Parathyroid adenoma (tissue), 2 donors: ENCODE data around the gene INTS7.

Experiments used
- H2AFZ ChIP-seq: fragments of 300-600 bp; sonication (generic); one replicate; pipeline ENCODE4 v1.7.0; 2017; ENCODE audit warnings: antibody characterized with exemption, mild to moderate bottlenecking
- H3K27ac ChIP-seq: fragments of 300-600 bp; sonication (generic); one replicate; pipeline ENCODE4 v1.7.0; 2017
- H3K27me3 ChIP-seq: fragments of 300-600 bp; sonication (generic); one replicate; pipeline ENCODE4 v1.7.0; 2017; ENCODE audit warnings: low read length; ENCODE audit not compliant: control insufficient read depth, insufficient read depth
- H3K36me3 ChIP-seq: fragments of 300-600 bp; sonication (generic); one replicate; pipeline ENCODE4 v1.7.0; 2017; ENCODE audit warnings: low read length; ENCODE audit not compliant: control insufficient read depth, insufficient read depth
- H3K4me1 ChIP-seq: fragments of 300-600 bp; sonication (generic); one replicate; pipeline ENCODE4 v1.7.0; 2017; ENCODE audit warnings: control low read depth
- H3K4me2 ChIP-seq: fragments of 300-600 bp; sonication (generic); one replicate; pipeline ENCODE4 v1.7.0; 2017; ENCODE audit warnings: low read length
- H3K4me3 ChIP-seq: fragments of 300-600 bp; sonication (generic); one replicate; pipeline ENCODE4 v1.7.0; 2017; ENCODE audit warnings: low read depth, low read length
- H3K79me2 ChIP-seq: fragments of 300-600 bp; sonication (generic); one replicate; pipeline ENCODE4 v1.7.0; 2017; ENCODE audit warnings: control low read depth
- H3K9ac ChIP-seq: fragments of 300-600 bp; sonication (generic); one replicate; pipeline ENCODE4 v1.7.0; 2017; ENCODE audit warnings: mild to moderate bottlenecking
- H3K9me3 ChIP-seq: fragments of 300-600 bp; sonication (generic); one replicate; pipeline ENCODE4 v1.7.0; 2017; ENCODE audit warnings: low read length; ENCODE audit not compliant: control insufficient read depth
- CTCF ChIP-seq: fragments of 300-600 bp; sonication (generic); IDR thresholded peaks from one replicate; pipeline ENCODE4 v1.7.0; 2017; ENCODE audit warnings: antibody characterized with exemption, mild to moderate bottlenecking
- donor health status: primary hyperparathyroidism.

INTS7 gene

DNA sequence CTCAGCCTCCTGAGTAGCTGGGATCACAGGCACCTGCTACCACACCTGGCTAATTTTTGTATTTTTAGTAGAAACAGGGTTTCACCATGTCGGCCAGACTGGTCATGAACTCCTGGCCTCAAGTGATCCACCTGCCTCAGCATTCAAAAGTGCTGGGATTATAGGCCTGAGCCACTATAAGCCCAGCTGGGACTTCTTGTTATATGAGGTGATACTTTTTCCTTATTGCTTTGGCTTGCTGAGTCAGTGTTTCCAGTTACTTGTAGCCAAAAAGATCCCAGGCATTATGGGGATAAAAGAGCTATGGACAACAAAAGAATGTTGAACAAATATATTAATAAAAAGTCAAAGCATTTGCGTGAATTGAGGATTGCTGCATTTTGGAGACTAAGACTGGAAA lies 134.9 kb downstream of the INTS7 start:
- Histone ChIP-seq H3K79me2 (no peaks in the 10 kb centered on the region), H3K27me3 (no peaks in the 10 kb centered on the region), H3K4me1 (no peaks in the 10 kb centered on the region), H3K9me3 (no peaks in the 10 kb centered on the region), H3K4me3 (no peak overlapping the region), H2AFZ (no peak overlapping the region), H3K27ac (no peak overlapping the region), H3K9ac (no peak overlapping the region), H3K36me3 (no peaks in the 10 kb centered on the region), H3K4me2 (no peak overlapping the region)
- no peak for TF ChIP-seq CTCF

GRCh38 chr1:211896958-211897357 lies 138.4 kb downstream of the INTS7 start:
- Histone ChIP-seq H3K9ac (no peak overlapping the region), H3K4me2 (no peak overlapping the region)
- no peak for TF ChIP-seq CTCF

GRCh38 chr1:211895126-211895759 lies 140.1 kb downstream of the INTS7 start:
- Histone ChIP-seq H3K79me2 (no peaks in the 10 kb centered on the region), H3K36me3 (no peaks in the 10 kb centered on the region), H3K4me2 (no peak overlapping the region), H3K4me3 (no peak overlapping the region), H3K27ac (no peak overlapping the region), H3K4me1 (no peaks in the 10 kb centered on the region), H2AFZ (no peak overlapping the region), H3K9me3 (no peaks in the 10 kb centered on the region), H3K27me3 (no peaks in the 10 kb centered on the region), H3K9ac (no peak overlapping the region)
- no peak for TF ChIP-seq CTCF

More at GRCh38 chr1:211896958-211897357, 138.4 kb downstream of the INTS7 start:
- Histone ChIP-seq H3K9me3 (no peaks in the 10 kb centered on the region), H3K79me2 (no peaks in the 10 kb centered on the region), H3K4me3 (no peak overlapping the region), H3K27ac (no peak overlapping the region), H3K27me3 (no peaks in the 10 kb centered on the region), H3K4me1 (no peaks in the 10 kb centered on the region), H2AFZ (no peak overlapping the region), H3K36me3 (no peaks in the 10 kb centered on the region)

GRCh38 chr1:211894312-211894711 lies 141.0 kb downstream of the INTS7 start:
- Histone ChIP-seq H3K36me3 (no peaks in the 10 kb centered on the region), H2AFZ (no peak overlapping the region), H3K27me3 (no peaks in the 10 kb centered on the region), H3K4me2 (no peak overlapping the region), H3K4me3 (no peak overlapping the region), H3K4me1 (no peaks in the 10 kb centered on the region), H3K9me3 (no peaks in the 10 kb centered on the region), H3K79me2 (no peaks in the 10 kb centered on the region), H3K27ac (no peak overlapping the region), H3K9ac (no peak overlapping the region)
- TF ChIP-seq CTCF: no peak

DNA sequence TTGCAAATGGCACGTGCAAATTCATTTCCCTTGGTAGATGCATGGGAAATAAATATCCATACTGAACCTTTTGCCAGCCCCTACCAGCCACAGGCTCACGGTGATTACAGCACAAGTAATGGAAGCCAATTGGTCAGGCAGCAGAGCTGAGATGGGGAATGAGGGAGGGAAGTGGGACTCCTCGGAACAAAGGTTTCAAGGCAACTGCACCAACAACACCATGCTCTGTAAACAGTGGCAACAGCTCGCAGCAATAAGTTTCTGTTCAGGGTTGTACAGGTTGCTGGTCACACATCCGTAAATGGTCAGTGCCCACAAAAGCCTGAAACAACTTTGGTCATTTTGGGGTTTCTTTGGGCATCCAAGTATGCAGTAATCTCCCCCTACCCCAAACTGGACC lies 142.1 kb downstream of the INTS7 start:
- Histone ChIP-seq H3K4me3 (no peak overlapping the region), H3K27ac (no peak overlapping the region), H3K79me2 (no peaks in the 10 kb centered on the region), H3K9me3 (no peaks in the 10 kb centered on the region), H3K4me2 (no peak overlapping the region), H3K27me3 (no peaks in the 10 kb centered on the region), H2AFZ (no peak overlapping the region), H3K36me3 (no peaks in the 10 kb centered on the region), H3K4me1 (no peaks in the 10 kb centered on the region), H3K9ac (no peak overlapping the region)
- TF ChIP-seq CTCF: no peak
